H9 (cell line): ENCODE measurements around the gene LEMD1. TPM values are rescaled to one million over a fixed set of nuclear protein-coding genes. Genes with fewer than 3 reads are reported as not detected.
A peak's percentile ranks its signal among the peaks of the same experiment; 100 is the strongest.

Source experiments
- DNase-seq: peaks from one replicate; pipeline ENCODE4 v3.0.0-alpha.2; 2017
- H2AFZ ChIP-seq: one replicate; pipeline ENCODE4 v1.6.1; 2013; ENCODE audit warnings: mild to moderate bottlenecking, low read length, control low read depth, moderate library complexity
- H2AK5ac ChIP-seq: 2 replicates; pipeline ENCODE4 v1.6.1; 2013; ENCODE audit warnings: low read length, control low read depth, mixed read lengths; ENCODE audit not compliant: insufficient read length
- H2BK120ac ChIP-seq: one replicate; pipeline ENCODE4 v1.6.1; 2013; ENCODE audit warnings: low read depth, mild to moderate bottlenecking, low read length, control low read depth, inconsistent platforms; ENCODE audit not compliant: poor library complexity, severe bottlenecking
- H2BK12ac ChIP-seq: 2 replicates; pipeline ENCODE4 v1.6.1; 2013; ENCODE audit warnings: low read length, control low read depth, mixed read lengths, low read depth; ENCODE audit not compliant: insufficient read length
- H2BK15ac ChIP-seq: 2 replicates; pipeline ENCODE4 v1.6.1; 2013; ENCODE audit warnings: low read depth, low read length, control low read depth
- H2BK20ac ChIP-seq: one replicate; pipeline ENCODE4 v1.6.1; 2013; ENCODE audit warnings: low read depth, mild to moderate bottlenecking, low read length, control low read depth, inconsistent platforms; ENCODE audit not compliant: poor library complexity, severe bottlenecking
- H2BK5ac ChIP-seq: 2 replicates; pipeline ENCODE4 v1.6.1; 2013; ENCODE audit warnings: low read length, control low read depth, mixed read lengths; ENCODE audit not compliant: insufficient read length
- H3K14ac ChIP-seq: 2 replicates; pipeline ENCODE4 v1.6.1; 2013; ENCODE audit warnings: low read length, control low read depth; ENCODE audit not compliant: insufficient read depth
- H3K18ac ChIP-seq: 2 replicates; pipeline ENCODE4 v1.6.1; 2013; ENCODE audit warnings: low read depth, mild to moderate bottlenecking, mixed read lengths, low read length, control low read depth; ENCODE audit not compliant: insufficient read length
- H3K23ac ChIP-seq: 2 replicates; pipeline ENCODE4 v1.6.1; 2013; ENCODE audit warnings: low read length, control low read depth, mixed read lengths, low read depth; ENCODE audit not compliant: insufficient read length
- H3K23me2 ChIP-seq: 2 replicates; pipeline ENCODE4 v1.6.1; 2013; ENCODE audit warnings: low read depth, mild to moderate bottlenecking, mixed read lengths, low read length, control low read depth; ENCODE audit not compliant: insufficient read length, poor library complexity, severe bottlenecking
- H3K27ac ChIP-seq: 2 replicates; pipeline ENCODE4 v1.5.1; 2013; ENCODE audit warnings: low read length, control low read depth, mixed read lengths, low read depth; ENCODE audit not compliant: insufficient read length
- H3K27me3 ChIP-seq: 2 replicates; pipeline ENCODE4 v1.6.1; 2013; ENCODE audit warnings: low read length, control low read depth, inconsistent platforms; ENCODE audit not compliant: insufficient read depth
- H3K4ac ChIP-seq: 2 replicates; pipeline ENCODE4 v1.6.1; 2013; ENCODE audit warnings: low read depth, mild to moderate bottlenecking, control low read depth, inconsistent platforms, low read length, moderate library complexity
- H3K4me1 ChIP-seq: 2 replicates; pipeline ENCODE4 v1.6.1; 2013; ENCODE audit warnings: low read length, control low read depth, inconsistent platforms; ENCODE audit not compliant: insufficient read depth
- H3K4me2 ChIP-seq: 2 replicates; pipeline ENCODE4 v1.6.1; 2013; ENCODE audit warnings: low read length, control low read depth, mixed read lengths; ENCODE audit not compliant: insufficient read length, insufficient read depth
- H3K56ac ChIP-seq: 2 replicates; pipeline ENCODE4 v1.6.1; 2013; ENCODE audit warnings: low read depth, mild to moderate bottlenecking, mixed read lengths, low read length, control low read depth; ENCODE audit not compliant: insufficient read length
- H3K79me1 ChIP-seq: 2 replicates; pipeline ENCODE4 v1.6.1; 2013; ENCODE audit warnings: low read depth, mild to moderate bottlenecking, moderate library complexity, low read length, control low read depth, inconsistent platforms; ENCODE audit not compliant: insufficient read depth, poor library complexity, severe bottlenecking
- H3K79me2 ChIP-seq: 2 replicates; pipeline ENCODE4 v1.6.1; 2013; ENCODE audit warnings: low read length, control low read depth, inconsistent platforms; ENCODE audit not compliant: insufficient read depth
- H3K9ac ChIP-seq: 2 replicates; pipeline ENCODE4 v1.6.1; 2013; ENCODE audit warnings: low read length, control low read depth, mixed read lengths; ENCODE audit not compliant: insufficient read length; ENCODE audit errors: extremely low read depth
- H3K9me3 ChIP-seq: one replicate; pipeline ENCODE4 v1.6.1; 2013; ENCODE audit warnings: low read depth, low read length, inconsistent platforms; ENCODE audit not compliant: control insufficient read depth
- H3T11ph ChIP-seq: one replicate; pipeline ENCODE4 v1.6.1; 2013; ENCODE audit warnings: mild to moderate bottlenecking, low read length, control low read depth, inconsistent platforms
- H4K20me1 ChIP-seq: one replicate; pipeline ENCODE4 v1.6.1; 2013; ENCODE audit not compliant: control insufficient read depth, insufficient read length, insufficient read depth
- H4K5ac ChIP-seq: 2 replicates; pipeline ENCODE4 v1.6.1; 2013; ENCODE audit warnings: low read depth, mild to moderate bottlenecking, mixed read lengths, low read length, control low read depth; ENCODE audit not compliant: insufficient read length
- H4K8ac ChIP-seq: replicated peaks from 2 replicates; pipeline ENCODE4 v1.6.1; 2013; ENCODE audit warnings: low read length, control low read depth, mixed read lengths, low read depth; ENCODE audit not compliant: insufficient read length
- H4K91ac ChIP-seq: 2 replicates; pipeline ENCODE4 v1.6.1; 2013; ENCODE audit warnings: low read depth, mild to moderate bottlenecking, moderate library complexity, mixed read lengths, low read length, control low read depth; ENCODE audit not compliant: insufficient read length
- H3K27ac Mint-ChIP-seq, 3 experiments: 2 replicates in 2 of 3; 3 replicates in 1 of 3; pipeline ENCODE4 v1.8.0; 2020 to 2021; ENCODE audit warnings: mixed read lengths in 3 of 3, mild to moderate bottlenecking in 1 of 3, moderate library complexity in 1 of 3
- H3K27me3 Mint-ChIP-seq: 2 replicates; pipeline ENCODE4 v1.8.0; 2021; ENCODE audit warnings: low read depth, mild to moderate bottlenecking, moderate library complexity, mixed read lengths
- H3K36me3 Mint-ChIP-seq, 3 experiments: 2 replicates in 2 of 3; 3 replicates in 1 of 3; pipeline ENCODE4 v1.8.0; 2020 to 2021; ENCODE audit warnings: low read depth in 3 of 3, mixed read lengths in 3 of 3; ENCODE audit not compliant: insufficient read depth in 1 of 3
- H3K4me1 Mint-ChIP-seq, 2 experiments: 2 replicates each; pipeline ENCODE4 v1.8.0; 2020; ENCODE audit warnings: mixed read lengths in 2 of 2
- H3K4me3 Mint-ChIP-seq, 2 experiments: 2 replicates in 1 of 2; 3 replicates in 1 of 2; pipeline ENCODE4 v1.8.0; 2020 to 2021; ENCODE audit warnings: mild to moderate bottlenecking in 2 of 2, mixed read lengths in 2 of 2, moderate library complexity in 1 of 2
- H3K9me3 Mint-ChIP-seq, 2 experiments: 2 replicates in 1 of 2; 3 replicates in 1 of 2; pipeline ENCODE4 v1.8.0; 2020; ENCODE audit warnings: mild to moderate bottlenecking in 2 of 2, mixed read lengths in 2 of 2, moderate library complexity in 1 of 2
- CTCF ChIP-seq: fragments of 200-600 bp; sonication (generic); conservative IDR thresholded peaks from 3 replicates; pipeline ENCODE4 v1.8.0; 2021; ENCODE audit warnings: antibody characterized with exemption, mild to moderate bottlenecking
- WGBS: extraction: QIAGEN DNeasy Blood & Tissue Kit; methylation state at CpG from one replicate; pipeline ENCODE4 v1.1.7; 2013; ENCODE audit warnings: missing lambda C conversion rate, low lambda C conversion rate, mixed read lengths; ENCODE audit not compliant: insufficient read length; ENCODE audit errors: extremely low coverage; 5-methylcytosine and 5-hydroxymethylcytosine counted together
- total RNA-seq: library from RNA; stranded (reverse); gene quantifications from 2 replicates; pipeline ENCODE4 v1.2.1, GENCODE V29; 2021

LEMD1 gene
- total RNA-seq, 1 experiment from 2014 or later, result 11.8 TPM

DNA sequence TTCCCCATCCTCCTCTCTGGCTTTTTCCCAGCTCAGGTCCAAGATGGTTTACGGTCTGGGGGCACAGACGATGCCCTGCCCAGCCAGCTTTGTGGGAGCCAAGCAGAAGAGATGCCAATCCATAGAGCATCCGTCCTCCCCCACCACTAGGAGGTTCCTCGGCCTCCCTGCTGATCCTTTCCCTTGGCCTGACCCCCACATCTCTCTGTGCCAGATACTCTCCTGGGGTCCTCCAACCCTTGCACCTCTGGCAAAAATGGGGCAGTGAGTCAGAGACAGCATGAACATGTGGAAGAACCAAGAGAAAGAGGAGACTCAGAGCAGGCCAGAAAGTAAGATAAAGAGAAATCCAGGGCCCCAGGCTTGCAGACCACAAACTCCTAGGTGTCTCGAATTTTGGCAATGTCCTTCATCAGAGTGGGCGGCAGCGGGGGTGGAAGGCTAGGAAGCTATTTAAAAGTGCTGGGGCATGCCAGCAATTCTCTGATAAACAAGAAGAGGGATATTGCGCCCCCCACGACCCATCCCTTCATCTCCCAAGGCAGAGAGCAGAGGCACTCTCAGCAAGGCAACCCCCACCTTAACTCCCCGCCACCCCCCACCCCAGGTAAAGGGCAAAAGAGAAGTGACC lies 22.6 kb upstream of the LEMD1 start:
- Histone ChIP-seq H4K8ac (no peak overlapping the region), H2BK15ac (no peak overlapping the region), H3T11ph (no peak overlapping the region), H3K9ac (no peak overlapping the region), H3K4ac (no peak overlapping the region), H2BK12ac (no peak overlapping the region), H4K5ac (no peak overlapping the region), H3K14ac (no peak overlapping the region), H2BK20ac (no peak overlapping the region), H3K18ac (no peak overlapping the region), H3K9me3 (no peaks in the 10 kb centered on the region), H3K23ac (no peak overlapping the region), H4K20me1 (no peaks in the 10 kb centered on the region), H3K27me3 (no peaks in the 10 kb centered on the region; the same call in 1 of the 2 replicates), H3K79me2 (no peaks in the 10 kb centered on the region), H3K27ac (no peak overlapping the region), H2AK5ac (no peak overlapping the region), H3K79me1 (no peaks in the 10 kb centered on the region), H3K56ac (no peak overlapping the region), H2AFZ (no peak overlapping the region), H3K23me2 (peaks cover 6% of the 10 kb centered on the region), H4K91ac (no peak overlapping the region), H3K4me2 (peak overlapping the region; percentile 30), H2BK5ac (no peak overlapping the region), H3K4me1 (peaks cover 58% of the 10 kb centered on the region), H2BK120ac (no peak overlapping the region)
- peak; percentile 29; the same call in 2 of the 3 replicates for TF ChIP-seq CTCF
- DNase-seq, result no peak
- H3K36me3 Mint-ChIP-seq, result peaks cover 0 to 24% (median 4%) of the 10 kb centered on the region in 3 experiments; a peak in 4 of 7 replicates
- H3K4me1 Mint-ChIP-seq, result peaks cover 93 to 94% of the 10 kb centered on the region in 2 experiments
- H3K27ac Mint-ChIP-seq, result peak overlapping the region; percentile 93 to 96 (median 94)
- no CpG with 5 or more reads among the region's 10 CpGs for WGBS
- no peaks in the 10 kb centered on the region for H3K9me3 Mint-ChIP-seq
- H3K27me3 Mint-ChIP-seq, result peaks cover 6% of the 10 kb centered on the region
- H3K4me3 Mint-ChIP-seq, result peak overlapping the region; percentile 38 to 67; a peak in 4 of 5 replicates
